ENCODE results near the gene LACTB. TPM values are rescaled to one million over a fixed set of nuclear protein-coding genes. Genes with fewer than 3 reads are reported as not detected.

The LACTB gene
- total RNA-seq: 21.0 and 36.6 TPM in 2 replicates

GRCh38 chr15:63121382-63122001 is at the start of gene LACTB:
TSS of gene LACTB (plus strand) at chr15:63121861. CDS start at chr15:63121872, 11 bp downstream.

DNA sequence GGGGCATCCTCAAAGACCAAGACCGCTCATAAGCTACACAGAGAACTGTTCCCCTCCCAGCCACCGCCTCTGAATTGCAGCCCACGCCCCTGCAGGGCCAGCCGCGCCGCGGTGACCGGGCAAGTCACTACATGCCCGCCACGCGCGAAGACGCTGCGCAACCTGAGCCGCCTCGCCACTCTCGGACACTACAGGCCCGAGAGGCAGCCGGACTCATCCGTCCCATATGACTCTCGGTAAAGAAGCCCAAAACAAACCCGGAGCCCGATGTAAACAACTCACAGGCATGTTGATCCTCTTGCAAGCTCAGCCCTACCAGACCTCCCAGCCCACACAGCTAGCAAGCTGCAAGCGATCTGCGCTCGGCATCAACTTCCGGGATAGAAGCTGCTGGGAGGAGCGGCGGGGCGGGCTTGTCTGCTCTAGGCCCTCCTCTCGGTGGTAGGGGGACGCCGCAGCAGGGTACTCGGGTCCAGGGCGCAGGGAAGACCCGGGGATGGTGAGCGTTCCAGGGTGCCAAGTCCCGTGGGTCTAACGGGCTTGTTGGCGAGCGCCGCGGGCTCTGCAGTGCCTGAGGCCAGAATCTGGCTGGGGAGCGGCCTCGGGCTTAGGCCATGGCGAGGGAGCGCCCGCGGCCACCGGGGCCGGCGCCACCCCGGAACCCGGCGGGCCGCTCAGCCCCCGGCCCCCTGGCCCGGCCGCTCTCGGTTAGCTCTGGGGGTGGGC is 35.6 kb downstream of the LACTB start, which contains the start of gene RPS27L:
TSS of gene RPS27L (minus strand) at position 360 of the 726 bp plus-strand sequence. CDS start at position 288, 72 bp downstream.

GRCh38 chr15:63188926-63189871 is 67.5 kb downstream of the LACTB start, which contains the start of gene RAB8B:
TSS of gene RAB8B (plus strand) at chr15:63189606. CDS start at chr15:63189625, 19 bp downstream.

Other genes starting within 250 kb of the LACTB start
- gene TPM1, start 79.1 kb upstream of the LACTB start, total RNA-seq: 370 and 1,089 TPM in 2 replicates
- 441 and 535 TPM in 2 replicates for gene RPS27L, start 35.6 kb downstream of the LACTB start, total RNA-seq
- gene RAB8B, start 67.7 kb downstream of the LACTB start, total RNA-seq: 38.4 and 70.5 TPM in 2 replicates
- 11.1 and 11.5 TPM in 2 replicates for gene APH1B, start 155.7 kb downstream of the LACTB start, total RNA-seq